AG04449 (cell line): ENCODE measurements around the gene KRTAP10-9.

Experiments used
- CTCF ChIA-PET: fragments of 350-600 bp; formaldehyde crosslinking; extraction: SDS; loops from one replicate; lab custom pipeline; 2021; ENCODE audit warnings: antibody characterized with exemption; lab: Yijun Ruan, JAX
- POLR2A ChIA-PET: fragments of 400-600, 350-600 bp; formaldehyde crosslinking; extraction: SDS; loops from one replicate; lab custom pipeline; 2020; ENCODE audit warnings: antibody characterized with exemption, inconsistent platforms; lab: Yijun Ruan, JAX
- DNase-seq: peaks from one replicate; pipeline ENCODE4 v3.0.0-alpha.2; 2010; ENCODE audit warnings: low read depth, low spot score
- H3K4me3 ChIP-seq: 2 replicates; pipeline ENCODE4 v1.5.1; 2011; ENCODE audit warnings: low read depth, mild to moderate bottlenecking, control low read depth, low read length
- TF ChIP-seq, protein P1 (sequence below): IDR thresholded peaks from one replicate; pipeline ENCODE4 v1.5.1; 2011; ENCODE audit warnings: mild to moderate bottlenecking, moderate library complexity, low read length, control low read depth, inconsistent platforms; ENCODE audit not compliant: insufficient read depth; ENCODE audit errors: missing control alignments

KRTAP10-9 gene

DNA sequence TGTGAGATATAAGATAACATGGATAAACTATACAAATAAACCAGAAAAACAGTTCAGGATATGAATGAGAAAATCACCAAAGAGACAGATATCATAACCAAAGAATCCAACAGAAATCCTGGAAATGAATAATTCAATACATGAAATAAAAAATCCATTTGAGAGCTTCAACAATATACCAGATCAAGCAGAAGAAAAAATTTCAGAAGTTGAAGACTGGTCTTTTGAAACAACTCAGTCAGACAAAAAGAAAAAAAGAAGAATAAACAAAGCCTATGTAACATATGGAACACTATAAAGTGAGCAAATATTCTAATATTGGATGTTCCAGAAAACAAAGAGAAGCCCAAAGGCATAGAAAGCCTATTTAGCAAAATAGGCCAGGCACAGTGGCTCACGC lies 45.0 kb downstream of the KRTAP10-9 start:
- CTCF ChIA-PET = no interaction called here
- POLR2A ChIA-PET = no interaction called here
- no peak for DNase-seq
- H3K4me3 ChIP-seq = no peak overlapping the region
- TF ChIP-seq, protein P1, sequence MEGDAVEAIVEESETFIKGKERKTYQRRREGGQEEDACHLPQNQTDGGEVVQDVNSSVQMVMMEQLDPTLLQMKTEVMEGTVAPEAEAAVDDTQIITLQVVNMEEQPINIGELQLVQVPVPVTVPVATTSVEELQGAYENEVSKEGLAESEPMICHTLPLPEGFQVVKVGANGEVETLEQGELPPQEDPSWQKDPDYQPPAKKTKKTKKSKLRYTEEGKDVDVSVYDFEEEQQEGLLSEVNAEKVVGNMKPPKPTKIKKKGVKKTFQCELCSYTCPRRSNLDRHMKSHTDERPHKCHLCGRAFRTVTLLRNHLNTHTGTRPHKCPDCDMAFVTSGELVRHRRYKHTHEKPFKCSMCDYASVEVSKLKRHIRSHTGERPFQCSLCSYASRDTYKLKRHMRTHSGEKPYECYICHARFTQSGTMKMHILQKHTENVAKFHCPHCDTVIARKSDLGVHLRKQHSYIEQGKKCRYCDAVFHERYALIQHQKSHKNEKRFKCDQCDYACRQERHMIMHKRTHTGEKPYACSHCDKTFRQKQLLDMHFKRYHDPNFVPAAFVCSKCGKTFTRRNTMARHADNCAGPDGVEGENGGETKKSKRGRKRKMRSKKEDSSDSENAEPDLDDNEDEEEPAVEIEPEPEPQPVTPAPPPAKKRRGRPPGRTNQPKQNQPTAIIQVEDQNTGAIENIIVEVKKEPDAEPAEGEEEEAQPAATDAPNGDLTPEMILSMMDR = no peak

DNA sequence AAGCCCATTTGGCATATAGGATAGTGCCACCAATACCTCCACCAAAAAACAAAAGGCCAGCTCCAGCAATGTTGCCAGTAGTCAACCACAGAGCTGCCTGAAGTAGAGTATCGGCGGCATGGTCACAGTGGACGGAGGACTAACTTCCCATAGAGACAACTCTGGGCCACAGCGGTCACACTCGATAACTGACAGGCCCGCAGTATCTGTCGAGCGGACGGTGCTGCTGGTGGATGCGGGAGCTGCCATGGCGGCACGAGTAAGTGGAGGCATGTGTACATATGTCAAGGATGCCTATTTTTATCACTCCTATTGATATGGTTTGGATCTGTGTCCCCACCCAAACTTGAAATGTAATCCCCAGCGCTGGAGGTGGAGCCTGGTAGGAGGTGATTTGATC lies 51.0 kb downstream of the KRTAP10-9 start:
- TF ChIP-seq, protein P1 = no peak
- H3K4me3 ChIP-seq = no peak overlapping the region
- no peak for DNase-seq
- ChIA-PET POLR2A (no interaction called here), CTCF (no interaction called here)
